Stimulated activated CD8-positive, alpha-beta memory T cell treated with anti-CD3 and anti-CD28 coated beads, Interleukin-15, amount 100 ng/mL, for 24 hours (primary cell): Measurements from ENCODE around the gene PNLIP.

ENCODE experiments used
- DNase-seq: peaks from one replicate; pipeline ENCODE4 v3.0.0-alpha.2; 2020; ENCODE audit warnings: low read depth

The PNLIP gene

DNA sequence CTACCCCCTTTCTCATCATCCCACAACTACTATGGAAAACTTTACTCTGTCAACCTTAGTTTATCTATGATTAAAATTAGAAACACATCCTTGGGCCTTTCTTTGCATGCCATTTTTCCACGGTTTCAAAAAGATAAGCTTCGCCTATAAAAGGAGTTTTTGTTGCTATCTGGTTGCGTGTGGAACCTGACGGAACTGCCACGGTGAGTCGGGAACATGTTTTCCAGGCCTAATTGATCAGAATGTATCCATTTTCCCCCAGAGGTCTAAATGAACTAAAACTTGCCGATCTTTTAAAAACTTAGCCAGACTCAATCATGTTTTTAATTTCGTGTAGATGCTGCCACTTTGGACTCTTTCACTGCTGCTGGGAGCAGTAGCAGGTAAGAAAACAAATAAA lies at the start of gene PNLIP:
Gene PNLIP, plus strand, starts transcription at position 176 of the 400 bp plus-strand sequence. Its CDS starts 162 bp downstream, at position 338.
- DNase-seq: no peak

DNA sequence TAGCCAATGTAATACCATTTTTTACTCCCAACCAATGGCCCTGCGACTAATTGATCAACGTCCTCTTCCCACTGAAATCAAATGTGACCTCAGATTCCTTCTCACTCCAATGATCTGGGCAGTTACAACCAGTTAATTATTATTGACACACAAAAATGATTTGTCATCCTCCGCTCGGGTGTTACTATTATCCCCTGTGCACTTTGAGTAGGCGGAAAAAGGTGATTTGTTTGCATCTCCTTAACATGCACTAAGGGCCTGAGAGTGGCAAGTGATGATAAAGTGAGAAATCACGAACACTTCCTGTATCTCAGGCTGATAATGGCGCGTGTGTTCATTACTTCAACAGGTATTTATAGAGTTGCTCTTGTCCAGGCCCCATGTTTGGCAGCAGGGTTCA lies 40.9 kb upstream of the PNLIP start:
- DNase-seq: no peak

DNA sequence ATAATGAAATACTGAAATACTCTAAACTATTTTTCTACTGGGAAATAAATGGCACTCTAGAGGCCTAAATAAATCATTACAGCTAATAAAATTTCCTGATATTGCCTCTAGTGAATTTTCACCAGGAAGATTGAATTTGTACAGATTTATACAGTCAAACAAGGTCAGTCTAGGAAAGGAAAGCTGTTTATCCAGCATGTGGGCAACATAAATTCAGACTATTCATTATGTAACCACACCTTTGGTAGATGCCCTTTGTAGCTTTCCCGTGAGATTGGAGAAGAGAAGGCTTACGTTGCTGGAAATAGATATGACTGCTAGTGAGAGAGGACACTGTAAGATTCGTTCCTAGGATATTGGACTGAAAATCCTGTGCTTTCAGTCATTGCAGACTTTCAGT lies 35.2 kb upstream of the PNLIP start:
- no peak for DNase-seq

DNA sequence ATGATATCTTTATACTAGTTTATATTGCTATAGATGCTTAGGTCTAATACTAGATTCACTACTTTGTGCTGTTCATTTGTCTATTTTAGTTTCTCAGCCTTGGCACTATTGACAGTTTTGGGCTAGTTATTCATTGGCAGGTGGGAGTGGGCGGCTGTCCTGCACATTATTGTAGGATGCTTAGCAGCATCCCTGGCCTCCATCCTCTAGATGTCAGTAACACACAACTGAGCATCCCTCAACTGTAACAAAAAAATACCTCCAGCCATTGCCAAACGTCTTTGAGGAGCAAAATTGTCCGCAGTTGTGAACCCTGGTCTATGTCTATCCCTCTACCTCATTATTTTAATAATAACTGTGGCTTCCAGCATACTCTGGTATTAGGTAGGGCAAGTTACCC lies 34.4 kb upstream of the PNLIP start:
- DNase-seq: no peak

DNA sequence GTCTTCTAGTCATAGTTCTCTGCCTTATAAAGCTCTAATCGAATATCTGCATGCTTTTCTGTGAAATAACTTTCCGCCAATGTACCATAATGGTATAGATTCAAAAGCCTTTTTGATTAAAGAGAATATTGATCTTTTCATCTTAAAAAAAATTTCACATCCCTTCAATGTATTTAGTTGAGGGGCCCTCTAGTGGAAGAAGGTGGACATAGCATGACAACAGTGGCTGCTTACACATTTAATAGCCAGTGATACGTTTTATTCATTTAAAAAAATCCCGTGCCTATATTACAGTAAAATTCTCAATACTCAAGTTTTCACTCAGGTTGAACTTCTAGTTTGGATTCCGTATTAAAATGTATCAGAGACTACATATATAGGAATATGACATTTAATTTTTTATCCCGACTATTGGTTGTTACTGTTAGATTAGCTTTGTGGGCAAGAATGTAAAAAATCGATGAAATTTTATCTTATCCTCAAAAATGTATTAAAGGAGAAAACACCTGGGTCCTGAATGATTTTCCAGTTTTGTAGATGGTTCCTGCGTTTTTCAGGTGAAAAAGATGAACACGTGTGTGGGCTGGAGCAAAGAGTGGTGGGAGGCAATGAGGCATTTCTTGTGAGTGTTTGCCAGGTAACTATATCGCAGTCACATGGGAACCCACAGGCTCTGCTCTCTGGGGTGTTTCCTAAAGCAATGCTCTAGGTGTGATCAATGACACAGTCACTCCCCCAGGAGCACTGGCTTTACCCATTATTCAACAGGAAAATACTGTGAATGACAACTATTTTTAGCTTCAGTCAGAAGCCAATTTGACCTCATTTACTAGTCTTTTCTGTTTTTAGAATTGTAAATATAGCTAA lies 24.1 kb upstream of the PNLIP start:
- DNase-seq: no peak

DNA sequence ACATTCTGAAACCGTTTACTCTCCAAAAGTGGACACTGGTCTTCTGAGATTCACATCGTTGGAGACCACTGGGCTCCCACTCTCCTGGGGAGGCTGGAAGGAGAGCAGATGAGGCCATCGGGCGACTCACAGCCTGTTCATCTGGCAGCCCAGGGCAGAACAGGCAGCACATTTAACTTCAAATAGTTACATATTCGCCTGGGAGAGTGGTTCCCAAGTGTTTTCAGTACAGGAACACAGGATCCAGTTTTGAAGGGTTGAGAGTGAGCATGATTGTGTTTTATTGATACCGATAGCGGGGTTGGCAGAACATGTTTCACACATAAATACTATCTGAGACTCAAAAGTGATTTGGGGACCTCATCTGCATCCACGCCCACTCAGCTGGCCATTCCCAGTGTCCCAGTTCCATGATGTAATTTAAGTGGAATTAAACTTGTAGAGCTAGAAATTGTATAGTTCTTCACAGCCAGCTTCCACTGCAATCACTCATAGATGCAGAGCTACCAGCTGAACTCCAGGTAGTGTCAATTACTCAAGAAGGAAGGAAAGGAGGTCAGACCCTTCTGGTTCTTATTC lies 22.8 kb upstream of the PNLIP start:
- no peak for DNase-seq

DNA sequence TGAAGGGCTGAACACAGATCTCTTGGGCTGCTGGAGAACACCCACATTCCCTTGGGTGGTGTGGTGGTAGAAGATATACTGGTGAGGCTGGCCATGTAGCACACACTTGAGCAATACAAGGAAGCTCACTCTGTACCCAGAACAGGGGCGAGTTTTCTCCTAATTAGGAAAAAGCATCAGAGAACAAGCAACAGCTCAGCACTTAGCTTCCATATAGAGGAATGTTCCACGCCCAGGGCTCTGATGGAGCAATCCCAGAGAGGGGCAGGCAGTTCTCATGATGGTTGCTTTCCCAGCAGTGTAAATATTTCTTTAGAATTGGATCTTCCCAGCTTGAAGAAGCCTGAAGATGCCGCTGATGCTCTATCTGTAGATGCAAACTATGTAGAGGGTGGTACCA lies 21.0 kb upstream of the PNLIP start:
- no peak for DNase-seq

DNA sequence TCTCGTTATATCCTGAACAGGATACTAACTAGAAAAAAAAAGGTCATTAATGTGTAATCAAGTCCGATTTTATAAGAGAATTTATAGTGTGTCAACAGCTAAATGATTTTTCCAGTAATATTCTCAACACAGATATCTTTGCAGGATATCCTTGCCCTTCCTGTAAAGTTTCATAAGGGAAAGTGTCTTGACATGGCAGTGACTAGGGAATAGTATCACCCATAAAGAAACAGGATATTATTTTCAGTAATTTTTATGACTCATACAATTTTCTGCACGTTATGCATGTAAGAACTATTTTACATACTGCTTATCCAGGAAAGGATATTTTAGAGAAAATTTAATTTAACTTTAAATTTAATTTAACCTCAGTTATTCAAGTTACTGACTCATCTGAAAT lies 19.5 kb upstream of the PNLIP start:
- DNase-seq: no peak

DNA sequence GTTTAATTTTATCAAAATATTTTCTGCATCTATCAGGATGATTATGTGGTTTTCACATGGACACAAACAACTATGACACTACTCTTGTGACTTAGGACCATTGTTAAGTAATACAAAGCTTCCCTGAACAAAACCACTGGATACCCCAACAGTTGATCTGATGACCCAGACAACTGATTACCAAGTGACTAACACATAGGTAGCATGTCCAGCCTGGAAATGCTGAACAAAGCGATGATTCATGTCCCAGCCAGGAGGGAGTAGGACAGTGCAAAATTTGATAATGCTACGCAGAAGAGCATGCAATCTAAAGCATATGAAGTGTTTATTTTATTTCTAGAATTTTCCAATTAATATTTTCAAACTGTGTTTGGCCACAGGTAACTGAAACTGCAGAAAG lies 8.9 kb upstream of the PNLIP start:
- DNase-seq: no peak

DNA sequence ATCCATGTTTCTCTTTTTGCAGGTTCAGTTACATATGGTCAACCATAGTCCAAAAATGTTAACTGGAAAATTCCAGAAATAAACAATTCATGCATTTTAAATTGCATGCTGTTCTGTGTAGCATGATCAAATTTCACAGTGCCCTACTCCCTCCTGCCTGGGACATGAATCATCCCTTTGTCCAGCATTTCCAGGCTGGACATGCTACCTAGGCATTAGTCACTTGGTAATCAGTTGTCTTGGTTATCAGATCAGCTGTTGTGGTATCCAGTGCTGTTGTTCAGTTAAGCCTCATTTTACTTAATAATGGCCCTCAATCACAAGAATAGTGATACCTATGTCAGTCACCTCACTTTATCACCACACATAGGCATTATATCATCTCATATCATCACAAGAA lies 7.3 kb upstream of the PNLIP start:
- DNase-seq: no peak

DNA sequence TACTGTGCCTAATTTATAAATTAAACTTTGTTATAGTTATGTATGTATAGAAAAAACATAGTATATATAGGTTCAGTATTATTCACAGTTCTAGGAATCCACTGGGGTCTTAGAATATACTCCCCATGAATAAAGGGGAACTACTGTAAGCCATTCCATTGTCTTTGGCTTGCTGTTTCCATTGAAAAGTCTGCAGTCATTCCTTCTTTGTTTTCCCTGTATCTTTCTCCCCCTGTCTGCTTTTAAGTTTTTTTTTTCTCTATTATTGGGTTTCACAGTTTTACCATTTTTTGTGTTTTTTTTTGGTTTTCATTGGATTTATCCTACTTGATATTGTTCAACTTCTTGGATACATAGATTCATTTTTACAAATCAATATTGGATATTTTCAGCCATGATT lies 6.7 kb upstream of the PNLIP start:
- no peak for DNase-seq

DNA sequence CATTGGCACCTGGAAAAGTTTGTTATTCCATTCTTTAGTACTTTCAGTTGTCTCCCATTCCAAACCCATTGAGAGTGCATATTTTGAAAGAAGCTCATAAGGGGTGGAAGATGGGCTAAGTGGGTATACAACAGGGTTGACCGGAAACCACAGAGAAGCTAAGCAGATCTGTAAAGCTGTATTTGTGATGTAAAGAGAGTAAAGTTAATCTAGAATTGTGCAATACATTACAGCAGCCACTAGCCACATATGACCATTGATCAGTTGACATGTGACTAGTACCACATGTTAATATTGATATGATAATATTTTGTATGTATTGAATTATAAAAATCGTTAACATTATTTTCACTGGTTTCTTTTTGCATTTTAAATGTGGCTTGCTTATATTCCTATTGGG lies 4.9 kb upstream of the PNLIP start:
- DNase-seq: no peak

DNA sequence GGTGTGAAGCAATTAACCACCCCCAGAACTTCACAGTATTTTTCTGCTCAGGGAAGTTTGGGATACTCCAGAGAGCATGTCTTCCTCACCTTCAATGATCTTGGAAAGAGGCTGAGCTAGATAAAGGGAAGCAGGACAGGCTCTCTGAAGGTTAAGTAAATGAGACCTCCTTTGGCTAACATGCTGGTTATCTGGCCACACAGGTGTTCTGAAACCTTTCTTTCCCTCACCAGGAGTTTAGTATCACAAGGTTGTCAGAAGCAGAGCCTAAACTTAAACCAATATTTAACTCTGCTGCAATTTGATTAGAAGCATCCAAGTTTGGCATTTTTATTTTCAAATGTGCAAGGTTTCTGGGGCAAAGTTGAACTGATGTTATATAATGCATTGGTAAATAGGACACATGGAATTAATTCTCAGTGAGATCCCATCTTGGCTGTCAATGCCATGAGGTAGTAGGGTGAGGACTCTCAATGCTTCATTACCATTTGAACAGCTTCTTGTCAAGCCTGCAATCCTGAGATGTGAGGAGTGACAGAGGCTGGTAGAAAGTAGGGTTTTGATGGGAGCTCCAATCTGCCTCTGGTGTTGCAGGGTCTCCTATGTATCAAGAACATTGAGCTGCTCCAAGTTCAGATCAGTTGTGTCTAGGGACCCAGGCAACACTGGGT lies 3.6 kb upstream of the PNLIP start:
- DNase-seq: no peak

DNA sequence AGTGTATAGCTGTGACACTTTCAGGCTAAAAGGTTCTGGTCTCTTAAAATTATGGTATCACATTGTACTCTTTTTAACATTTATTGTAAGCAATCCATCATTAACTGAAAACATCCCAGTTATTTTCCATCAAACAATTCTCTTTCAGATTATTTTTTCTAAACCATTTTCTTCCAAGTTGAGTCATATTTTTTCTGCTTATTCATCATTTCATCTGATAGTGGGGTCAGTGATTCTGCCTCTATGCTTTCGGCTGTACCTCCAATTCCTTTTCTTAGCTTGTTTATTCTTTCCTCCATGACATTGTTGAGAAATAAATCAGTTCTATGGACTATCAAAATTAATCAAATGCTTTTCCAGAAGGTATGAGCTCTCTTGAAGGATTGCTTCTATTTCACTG lies 609 bp upstream of the PNLIP start:
- DNase-seq: no peak

DNA sequence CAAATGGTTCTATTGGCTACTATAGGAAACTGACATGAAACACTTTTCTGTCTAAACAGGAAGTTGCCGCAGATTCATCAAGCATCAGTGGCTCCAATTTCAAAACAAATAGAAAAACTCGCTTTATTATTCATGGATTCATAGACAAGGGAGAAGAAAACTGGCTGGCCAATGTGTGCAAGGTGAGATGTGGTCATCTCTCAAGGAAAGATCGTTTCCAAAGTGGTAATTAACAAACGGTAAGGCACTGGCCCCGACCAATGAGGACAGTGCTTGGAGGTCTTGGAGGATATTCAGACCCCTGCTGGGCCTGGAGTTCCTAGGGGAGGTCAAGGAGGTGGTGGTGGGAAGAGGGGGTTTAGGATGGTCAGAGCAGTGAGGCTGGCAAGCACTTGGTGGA lies 2.6 kb downstream of the PNLIP start:
- no peak for DNase-seq

DNA sequence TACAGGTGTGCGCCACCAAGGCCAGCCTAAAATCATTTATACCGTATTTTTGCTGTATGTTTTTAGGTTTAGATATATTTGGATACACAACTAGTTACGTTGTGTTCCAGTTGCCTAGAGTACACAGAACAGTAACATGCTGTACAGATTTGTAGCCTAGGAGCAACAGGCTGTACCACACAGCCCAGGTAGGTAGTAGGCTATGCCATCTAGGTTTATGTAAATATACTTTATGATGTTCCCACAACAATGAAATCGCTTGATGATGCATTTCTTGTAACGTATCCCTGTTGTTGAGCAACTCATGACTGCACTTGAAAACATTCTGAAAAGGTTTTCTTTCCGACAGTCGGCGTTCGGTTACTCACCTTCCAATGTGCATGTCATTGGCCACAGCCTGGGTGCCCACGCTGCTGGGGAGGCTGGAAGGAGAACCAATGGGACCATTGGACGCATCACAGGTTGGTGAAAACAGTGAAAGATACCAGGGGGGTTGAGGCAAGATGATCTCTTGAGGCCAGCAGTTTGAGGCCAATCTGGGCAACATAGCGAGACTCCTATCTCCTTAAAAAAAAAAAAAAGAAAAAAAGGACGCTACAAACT lies 7.7 kb downstream of the PNLIP start:
- DNase-seq: no peak

DNA sequence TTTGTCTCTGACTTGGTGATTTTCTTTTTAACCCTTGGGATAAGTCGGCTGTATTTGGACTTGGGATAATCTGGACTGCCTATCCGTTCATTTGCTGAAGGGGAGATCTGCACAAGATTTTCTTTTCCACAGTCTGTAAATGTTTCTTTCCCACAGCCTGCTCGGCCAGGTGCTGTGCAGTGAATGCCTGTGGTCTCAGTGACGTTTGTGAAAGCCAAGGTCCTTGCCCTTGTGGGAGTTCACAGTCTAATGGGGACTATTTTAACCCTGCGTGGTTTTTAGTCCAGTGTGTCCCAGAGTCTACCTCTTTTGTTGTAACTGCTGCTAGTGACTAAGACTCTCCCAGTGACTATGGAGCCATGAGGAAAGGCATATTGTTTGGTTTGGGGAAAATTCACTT lies 8.9 kb downstream of the PNLIP start:
- no peak for DNase-seq

DNA sequence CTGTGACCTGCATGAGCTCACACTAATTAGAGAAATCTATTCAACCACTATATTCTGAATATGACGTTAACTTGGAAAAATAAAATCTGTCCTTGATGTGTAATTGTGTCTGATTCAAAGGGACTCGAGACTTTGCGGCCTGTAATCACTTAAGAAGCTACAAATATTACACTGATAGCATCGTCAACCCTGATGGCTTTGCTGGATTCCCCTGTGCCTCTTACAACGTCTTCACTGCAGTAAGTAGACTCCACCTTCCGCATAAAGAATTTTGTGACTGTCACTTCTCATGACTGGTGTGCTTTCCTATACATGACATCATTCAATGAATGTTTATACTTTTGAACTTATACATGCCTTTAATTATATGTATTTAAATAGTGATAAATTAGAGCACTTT lies 10.1 kb downstream of the PNLIP start:
- DNase-seq: no peak

DNA sequence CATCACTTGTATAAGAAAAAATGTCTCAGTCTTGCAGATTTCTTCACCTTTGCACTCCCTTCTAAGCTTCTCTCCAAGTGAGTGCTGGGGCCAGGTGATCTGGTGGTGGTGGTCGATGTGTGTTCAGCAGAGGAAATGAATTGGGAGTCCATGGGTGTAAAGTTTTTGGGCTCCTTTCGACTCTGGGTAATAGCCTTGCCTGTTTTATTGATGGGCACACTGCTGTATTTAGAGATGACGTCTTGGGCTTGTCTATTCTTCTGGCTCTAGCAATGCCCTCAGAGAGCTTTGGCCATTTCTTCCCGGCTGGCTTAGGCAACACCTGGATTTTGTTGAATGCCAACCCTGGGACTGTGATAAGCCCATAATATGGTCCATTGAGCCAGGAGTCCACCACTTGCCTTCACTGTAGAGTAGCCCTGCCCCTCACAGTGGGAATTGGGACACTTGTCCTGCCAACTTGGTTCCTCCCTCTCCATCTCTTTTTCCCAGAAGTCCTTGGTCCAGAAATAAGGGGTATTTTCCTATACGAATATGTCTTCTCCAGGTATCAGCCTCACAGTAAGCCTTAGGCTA lies 11.7 kb downstream of the PNLIP start:
- DNase-seq: no peak

DNA sequence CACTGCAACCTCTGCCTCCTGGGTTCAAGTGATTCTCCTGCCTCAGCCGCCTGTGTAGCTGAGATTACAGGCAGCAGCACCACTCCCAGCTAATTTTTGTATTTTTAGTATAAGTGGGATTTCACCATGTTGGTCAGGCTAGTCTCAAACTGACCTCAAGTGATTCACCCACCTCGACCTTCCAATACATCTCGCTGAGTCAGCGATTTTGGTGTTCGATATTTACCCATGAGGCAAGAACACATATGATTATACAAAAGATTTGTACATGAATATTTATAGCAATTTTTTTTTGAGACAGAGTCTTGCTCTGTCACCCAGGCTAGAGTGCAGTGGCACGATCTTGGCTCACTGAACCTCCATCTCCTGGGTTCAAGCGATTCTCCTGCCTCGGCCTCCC lies 19.8 kb downstream of the PNLIP start:
- DNase-seq: no peak

DNA sequence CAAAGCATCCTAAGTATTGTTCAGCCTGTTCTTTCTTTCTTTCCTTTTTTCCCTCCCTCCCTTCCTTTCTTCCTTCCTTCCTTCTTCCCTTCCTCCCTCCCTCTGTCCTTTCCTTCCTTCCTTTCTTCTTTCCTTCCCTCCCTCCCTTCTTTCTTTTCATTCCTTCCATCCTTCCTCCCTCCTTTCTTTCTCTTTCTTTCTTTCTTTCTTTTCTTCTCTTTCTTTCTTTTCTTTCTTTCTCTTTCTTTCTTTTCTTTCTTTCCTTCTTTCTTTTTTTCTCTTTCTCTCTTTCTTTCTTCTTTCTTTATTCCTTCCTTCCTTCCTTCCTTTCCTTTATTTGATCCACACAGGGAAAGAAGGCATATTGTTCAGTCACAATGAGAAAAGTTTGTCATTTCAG lies 21.2 kb downstream of the PNLIP start:
- no peak for DNase-seq

DNA sequence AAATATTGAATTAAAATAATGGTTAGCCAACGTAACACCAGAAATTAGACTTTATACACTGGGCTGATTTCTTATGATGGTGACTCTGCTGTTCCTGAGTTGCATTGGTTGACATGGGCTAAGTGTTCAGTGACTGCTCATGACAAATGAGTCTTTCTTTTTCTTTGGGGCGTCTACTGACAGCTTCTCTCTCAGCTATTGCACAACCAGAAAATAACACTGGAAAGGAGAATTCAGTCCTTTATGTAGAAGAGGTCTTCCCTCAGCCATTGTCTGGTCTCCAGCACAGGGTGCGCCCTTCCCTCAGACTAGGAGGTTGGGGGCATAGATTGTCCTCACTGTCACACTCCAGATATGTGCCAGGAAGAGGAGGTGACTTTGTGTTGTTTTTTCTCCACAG lies 21.6 kb downstream of the PNLIP start:
- DNase-seq: no peak

DNA sequence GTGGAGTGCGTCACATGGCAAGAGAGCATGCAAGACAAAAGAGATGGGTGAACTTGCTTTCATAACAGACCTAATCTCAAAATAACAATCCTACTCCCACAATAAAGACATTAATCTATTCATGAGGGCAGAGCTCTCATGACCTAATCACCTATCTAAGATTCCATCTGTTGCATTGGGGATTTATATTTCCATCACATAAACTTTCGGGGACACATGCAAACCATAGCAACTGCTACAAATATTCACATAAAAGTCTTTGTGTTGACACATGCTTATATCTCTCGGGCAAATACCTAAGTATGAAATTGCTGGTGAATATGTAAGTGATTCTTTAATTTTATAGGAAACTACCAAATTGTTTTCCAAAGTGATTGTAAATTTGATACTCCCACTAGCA lies 29.1 kb downstream of the PNLIP start:
- DNase-seq: no peak
